Retina (tissue), 1 donor: Measurements from ENCODE around the gene STOX1.
"Not testable (repeated sequence)": the region's sequence is repeated elsewhere in the genome, so short reads cannot be mapped to it uniquely, and the experiment has no call there.

Experiments
- DNase-seq: peaks from one replicate; pipeline ENCODE4 v3.0.0-alpha.2; 2016

STOX1 gene

DNA sequence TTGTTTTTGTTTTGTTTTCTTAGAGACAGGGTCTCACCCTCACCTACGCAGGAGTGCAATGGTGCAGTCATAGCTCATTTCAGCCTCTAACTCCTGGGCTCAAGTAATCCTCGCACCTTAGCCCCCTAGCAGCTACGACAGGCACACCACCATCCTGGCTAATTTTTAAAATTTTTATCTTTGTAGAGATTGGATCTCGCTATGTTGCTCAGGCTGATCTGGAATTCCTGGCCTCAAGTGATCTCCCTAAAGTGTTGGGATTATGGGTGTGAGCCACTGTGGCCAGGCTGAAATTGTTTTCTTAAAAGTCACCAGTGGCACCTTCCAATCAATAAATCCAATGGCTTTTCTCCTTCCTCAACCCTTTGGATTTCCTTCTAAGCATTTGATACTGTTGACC is 52.9 kb downstream of the STOX1 start:
- DNase-seq, result no peak

DNA sequence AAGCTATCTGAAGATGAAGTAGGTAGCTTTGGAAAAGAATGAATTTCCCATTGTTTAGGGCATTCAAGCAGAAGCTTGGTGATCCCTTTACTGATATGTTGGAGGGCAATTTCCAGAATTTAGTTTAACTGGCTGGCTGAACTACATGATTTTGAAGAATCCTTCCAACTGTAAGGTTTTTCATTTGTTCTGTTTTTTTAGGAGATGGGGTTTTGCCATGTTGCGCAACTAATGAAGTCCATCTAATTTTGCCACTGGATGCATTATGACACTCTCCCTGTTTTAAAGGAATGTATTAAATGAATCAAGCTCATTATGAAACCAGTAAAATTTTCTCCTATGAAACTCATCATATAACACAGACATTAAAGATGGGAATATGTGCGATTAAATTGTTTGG is 67.7 kb downstream of the STOX1 start:
- no peak for DNase-seq

DNA sequence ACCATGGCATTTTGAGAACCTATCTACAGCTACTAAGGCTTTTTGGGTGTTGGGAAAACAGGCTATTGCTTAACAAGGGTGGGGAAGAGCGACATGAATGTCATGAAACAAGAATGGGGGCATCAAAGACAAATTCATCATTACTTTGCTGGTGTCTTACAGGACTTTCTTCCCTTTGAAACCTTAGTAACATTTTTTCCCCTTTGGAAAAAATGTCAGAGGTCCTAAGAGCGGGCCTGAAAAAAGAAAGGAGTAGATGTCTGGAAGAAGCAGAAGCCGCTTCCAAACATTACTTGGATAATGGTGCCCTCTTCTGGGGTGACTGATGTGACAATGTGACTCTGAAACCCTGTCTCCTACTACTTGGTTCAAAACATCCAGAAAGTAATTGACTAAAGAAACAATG is 70.0 kb downstream of the STOX1 start:
- DNase-seq, result peak; percentile 65

DNA sequence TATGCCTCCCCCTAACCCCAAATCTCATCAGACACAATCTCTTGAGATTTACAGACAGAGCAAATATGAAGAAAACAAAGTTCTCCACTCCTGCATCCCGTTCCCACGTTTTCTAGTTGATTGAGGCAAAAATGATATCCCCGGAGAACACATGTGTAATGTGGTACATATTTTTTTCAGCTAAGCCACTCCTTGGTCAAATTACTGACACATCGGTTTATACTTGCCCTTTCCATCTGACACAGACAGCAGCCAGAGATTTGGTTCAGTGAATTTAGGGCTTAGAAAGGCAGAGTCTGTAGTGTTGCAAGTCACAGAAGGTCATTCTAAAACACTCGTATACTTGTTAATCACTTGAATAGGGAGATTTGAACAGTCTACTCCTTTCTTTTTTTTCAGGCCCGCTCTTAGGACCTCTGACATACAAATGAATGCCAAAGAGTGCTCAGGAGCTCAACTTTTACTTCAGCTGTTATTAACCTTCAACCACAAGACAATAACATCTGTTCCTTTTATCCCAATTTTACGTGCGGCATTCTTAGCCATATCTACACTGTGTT is 71.9 kb downstream of the STOX1 start:
- DNase-seq, result no peak

DNA sequence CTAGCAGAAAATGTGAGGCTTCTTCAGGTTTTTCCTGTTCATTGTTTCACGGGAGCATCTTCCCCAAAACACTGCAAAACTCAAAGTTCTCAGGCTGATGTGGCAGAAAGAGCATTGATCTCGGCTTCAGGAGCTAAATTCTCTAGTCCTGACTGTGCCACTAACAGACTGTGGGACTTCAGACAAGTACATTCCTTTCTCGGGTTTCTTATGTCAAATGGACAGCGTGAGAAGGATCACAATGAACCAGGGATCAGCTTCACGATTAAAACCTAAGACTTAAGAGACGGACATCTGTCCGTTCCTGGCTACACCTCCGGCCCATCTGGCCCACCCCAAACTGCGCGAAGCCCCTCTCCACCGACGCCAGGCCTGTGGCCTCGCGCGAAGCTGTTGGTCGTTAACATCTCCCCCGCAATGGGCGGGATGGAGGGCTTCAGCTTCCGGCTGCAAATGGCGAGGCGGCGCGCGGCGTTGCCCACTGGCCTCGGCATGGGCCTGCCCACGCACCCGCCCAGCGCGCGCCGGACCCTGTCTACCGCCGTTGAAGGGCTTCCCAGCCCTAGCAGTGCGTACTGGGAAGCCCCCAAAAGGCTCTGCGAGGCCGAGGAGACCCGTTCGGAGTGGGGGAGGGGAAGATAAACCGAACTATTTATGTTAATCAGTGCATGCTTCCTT is 73.2 kb downstream of the STOX1 start:
- DNase-seq, result peak; percentile 98

DNA sequence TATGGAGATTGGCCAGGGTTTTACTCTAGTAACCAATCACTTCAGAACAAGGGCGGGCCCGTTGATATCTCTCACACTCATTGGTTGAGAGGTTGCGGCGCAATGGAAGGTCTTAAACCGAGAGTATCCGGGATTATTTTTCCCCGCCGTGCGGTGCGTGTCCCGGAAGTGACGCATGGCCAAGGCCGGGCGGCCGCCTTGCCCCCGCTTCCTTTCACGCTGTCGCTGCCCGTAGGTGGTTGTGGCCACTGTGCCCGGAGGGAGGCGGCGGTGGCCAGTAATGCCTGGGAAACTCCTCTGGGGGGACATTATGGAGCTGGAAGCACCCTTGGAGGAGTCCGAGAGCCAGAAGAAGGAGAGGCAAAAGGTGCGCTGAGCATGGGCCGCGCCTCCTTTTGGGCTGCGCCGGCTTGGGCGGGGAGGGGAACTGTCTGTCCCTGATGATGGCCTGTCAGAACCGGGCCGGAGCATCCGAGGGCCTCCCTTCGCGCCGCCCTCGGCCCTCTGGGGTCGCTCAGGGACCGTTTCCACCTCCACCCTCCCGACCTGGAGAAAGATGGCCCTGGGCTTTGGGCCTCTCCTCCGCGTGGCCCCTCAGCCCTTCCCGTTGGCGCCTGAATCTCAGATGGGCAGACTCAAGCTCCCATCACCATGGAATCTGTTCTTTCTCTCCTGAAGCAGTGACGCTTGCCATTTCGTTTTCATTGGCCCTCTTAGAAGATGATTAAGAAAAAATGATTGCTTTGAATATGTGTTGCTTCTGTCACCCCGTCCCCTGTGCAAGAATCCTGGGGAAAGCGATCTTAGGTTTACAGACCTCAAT is 74.0 kb downstream of the STOX1 start, which contains the start of gene DDX50:
TSS of gene DDX50 (plus strand) at position 211 of the 823 bp plus-strand sequence. CDS start at position 281, 70 bp downstream.
- DNase-seq, result no peak

DNA sequence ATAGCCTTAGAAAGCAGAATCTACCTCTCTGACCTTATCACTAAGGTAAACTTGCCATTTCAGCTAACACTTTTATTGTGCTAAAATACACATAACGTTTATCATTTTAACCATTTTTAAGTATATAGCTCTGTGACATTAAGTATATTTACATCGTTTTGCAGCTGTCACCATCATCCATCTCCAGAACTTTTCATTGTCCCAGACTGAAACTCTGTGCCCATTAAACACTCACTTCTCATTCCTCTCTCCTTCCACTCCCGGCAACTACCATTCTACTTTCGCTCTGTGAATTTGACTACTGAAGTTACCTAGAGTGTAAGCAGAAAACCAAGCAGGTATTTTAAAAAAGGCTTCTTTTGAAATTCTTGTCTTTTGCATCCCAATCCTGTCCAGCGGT is 75.1 kb downstream of the STOX1 start:
- DNase-seq, result no peak

DNA sequence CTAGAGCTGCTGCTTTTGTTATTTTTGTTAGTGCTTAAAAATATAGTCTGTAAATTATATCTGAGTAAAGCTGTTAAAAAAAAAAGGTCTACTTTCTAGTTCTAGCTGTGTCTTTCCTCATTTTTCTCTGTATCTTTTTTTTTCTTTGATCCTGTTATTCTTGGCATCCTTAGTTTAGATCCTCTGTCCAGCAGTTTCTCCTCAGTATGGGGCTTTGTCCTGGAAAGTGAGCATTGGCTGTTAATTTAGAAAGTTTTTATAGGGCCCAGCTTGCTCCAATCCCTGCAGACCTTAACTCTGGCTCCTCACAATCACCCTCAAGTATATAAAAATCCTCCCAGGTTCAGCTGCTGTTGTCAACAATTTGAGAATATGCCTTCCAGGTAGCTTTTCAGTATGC is 97.3 kb downstream of the STOX1 start:
- DNase-seq, result no peak

DNA sequence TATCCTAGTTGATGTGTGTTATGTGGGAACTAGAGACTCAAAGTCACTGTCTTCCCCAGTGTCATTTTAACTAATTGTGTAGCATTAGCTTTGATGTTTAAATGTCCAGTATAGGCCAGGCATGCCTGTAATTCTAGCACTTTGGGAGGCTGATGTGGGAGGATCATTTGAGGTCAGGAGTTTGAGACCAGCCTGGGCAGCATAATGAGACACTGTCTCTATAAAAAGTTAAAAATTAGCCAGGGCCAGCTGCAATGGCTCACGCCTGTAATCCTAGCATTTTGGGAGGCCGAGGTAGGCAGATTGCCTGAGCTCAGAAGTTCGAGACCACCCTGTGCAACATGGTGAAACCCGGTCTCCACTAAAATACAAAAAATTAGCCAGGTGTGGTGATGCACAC is 98.2 kb downstream of the STOX1 start:
- no peak for DNase-seq

DNA sequence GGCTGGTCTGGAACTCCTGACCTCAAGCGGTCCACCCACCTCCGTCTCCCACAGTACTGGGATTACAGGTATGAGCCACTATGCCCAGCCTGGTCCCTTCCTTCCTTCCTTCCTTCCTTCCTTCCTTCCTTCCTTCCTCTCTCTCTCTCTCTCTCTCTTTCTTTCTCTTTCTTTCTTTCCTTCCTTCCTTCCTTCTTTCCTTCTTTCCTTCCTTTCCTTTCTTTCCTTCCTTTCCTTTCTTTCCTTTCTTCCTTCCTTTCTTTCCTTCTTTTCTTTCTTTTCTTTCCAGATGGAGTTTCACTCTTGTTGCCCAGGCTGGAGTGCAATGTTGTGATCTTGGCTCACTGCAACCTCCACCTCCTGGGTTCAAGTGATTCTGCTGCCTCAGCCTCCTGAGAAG is 101.8 kb downstream of the STOX1 start:
- DNase-seq, result not testable (repeated sequence)

DNA sequence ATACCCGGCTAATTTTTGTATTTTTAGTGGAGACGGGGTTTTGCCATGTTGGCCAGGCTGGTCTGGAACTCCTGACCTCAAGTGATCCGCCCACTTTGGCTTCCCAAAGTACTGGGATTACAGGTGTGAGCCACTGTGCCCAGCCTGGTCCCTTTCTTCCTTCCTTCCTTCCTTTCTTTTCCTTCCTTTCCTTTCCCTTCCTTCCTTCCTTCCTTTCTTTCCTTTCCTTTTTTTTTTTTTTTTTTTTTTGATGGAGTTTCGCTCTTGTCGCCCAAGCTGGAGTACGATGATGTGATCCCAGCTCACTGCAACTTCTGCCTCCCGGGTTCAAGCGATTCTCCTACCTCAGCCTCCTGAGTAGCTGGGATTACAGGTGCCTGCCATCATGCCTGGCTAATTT is 102.6 kb downstream of the STOX1 start:
- DNase-seq, result not testable (repeated sequence)

DNA sequence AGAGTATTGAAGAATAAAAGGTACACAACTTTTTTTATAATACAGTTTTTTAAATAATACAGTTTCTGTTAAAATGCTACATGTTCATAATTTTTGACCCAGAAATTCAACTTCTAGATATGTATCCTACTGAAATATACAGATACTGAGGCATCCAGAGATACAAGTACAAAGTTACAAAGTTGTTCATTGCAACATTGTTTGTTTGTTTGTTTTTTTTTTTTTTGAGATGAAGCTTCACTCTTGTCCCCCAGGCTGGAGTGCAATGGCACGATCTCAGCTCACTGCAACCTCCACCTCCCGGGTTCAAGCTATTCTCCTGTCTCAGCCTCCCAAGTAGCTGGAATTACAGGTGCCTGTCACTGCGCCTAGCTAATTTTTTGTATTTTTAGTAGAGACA is 105.5 kb downstream of the STOX1 start:
- not testable (repeated sequence) for DNase-seq

DNA sequence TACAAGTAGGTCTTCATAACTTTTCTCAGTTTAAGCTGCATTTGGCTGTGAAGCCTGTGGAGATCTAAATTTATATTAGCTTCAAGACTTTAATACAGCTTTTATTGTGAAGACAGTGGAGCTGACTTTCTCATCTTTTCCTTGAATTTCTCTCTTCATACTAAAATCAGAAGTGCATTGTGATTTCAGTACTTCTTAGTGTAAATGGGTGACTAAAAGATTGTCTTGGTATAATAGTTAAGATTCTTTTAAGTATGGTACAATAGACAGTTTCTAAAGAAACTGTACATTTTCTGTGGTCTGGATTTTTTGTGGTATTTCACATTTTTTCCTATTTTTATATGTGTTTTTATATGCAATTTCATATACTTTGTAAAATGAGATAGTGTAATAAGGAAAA is 107.7 kb downstream of the STOX1 start:
- no peak for DNase-seq

DNA sequence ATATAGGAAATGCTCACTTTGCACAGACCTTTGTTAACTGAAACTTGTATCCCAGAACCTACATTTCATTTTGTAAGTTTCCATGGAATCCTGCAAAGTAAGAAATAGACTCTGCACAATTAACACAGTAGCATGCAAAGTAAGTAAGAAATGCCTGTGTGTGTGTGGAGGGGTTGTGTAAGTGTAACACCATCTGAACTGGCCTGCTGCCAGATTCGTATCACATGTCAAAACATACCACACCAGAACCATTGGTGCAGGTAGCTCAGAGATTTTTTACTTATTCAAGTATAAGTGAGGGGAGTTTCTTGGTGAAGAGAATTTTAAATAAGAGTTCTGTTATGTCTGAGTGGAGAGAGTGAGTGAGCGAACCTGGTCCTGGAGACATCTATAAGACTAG is 110.8 kb downstream of the STOX1 start:
- no peak for DNase-seq

DNA sequence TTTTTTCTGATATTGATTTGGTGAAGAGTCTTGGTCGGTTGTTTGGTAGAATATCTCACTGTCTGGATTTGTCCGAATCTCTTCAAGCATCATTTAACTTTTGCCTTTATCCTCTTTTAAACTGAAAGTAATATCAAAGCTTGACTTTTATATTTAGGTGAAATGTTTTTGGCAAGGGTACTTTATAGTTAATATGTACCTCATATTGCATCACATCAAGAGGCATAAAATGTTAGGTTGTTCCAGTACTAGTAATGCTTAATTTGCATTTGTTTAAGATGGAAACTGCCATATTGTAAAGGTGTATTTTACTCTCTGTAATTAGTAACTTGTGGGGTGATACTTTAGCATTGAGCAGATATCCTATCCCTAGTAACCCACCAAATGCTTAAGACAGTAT is 111.6 kb downstream of the STOX1 start:
- DNase-seq, result no peak

DNA sequence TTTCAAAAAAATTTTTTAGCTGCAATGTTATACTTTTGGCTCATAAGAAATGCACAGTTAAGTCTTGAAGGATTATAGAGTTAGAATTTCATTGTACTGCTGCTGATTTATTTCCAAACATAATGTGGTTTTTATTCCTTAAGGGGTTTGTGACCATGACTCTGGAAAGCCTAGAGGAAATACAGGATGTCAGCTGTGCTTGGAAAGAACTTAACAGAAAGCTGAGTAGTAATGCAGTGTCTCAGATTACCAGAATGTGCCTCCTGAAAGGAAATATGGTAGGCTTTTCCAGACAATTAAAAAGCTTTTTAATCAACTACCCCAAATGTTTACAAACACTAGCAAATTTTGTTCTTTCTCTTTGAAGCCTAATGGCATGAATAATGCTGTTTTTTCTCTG is 113.6 kb downstream of the STOX1 start:
- DNase-seq, result not testable (repeated sequence)
